GM10847 (cell line): ENCODE measurements around the gene KCNE4.

ENCODE experiments used
- POLR2A ChIP-seq: IDR thresholded peaks from 2 replicates; pipeline ENCODE4 v1.6.1; 2011; ENCODE audit not compliant: insufficient read length; ENCODE audit errors: extremely low read depth

KCNE4 gene

GRCh38 chr2:223047260-223047761 is 4.7 kb upstream of the KCNE4 start:
- no peak for TF ChIP-seq POLR2A

- TF ChIP-seq POLR2A: no peak
Observed at GRCh38 chr2:223048519-223048918, 3.5 kb upstream of the KCNE4 start.

- no peak for TF ChIP-seq POLR2A
Observed at GRCh38 chr2:223049356-223049755, 2.6 kb upstream of the KCNE4 start.

DNA sequence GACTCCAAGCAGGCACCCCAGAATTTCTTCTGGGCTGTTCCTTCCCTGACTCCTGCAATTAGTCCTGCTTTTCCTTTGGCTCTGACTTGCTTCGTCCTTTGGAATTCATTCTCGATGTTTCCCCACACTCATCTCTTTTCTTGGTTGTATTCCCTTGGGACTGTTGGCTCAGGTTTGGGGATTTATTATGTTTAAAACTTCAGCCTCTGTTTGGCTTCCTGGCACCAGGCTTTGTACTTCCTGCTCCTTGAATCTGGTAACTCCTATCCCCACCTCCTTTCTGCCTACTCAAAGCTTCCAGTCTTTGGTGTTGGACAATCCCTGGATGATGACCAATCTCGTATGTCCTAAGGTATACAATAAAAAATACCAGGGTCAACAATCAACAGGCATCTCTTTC is 1.8 kb upstream of the KCNE4 start:
- no peak for TF ChIP-seq POLR2A

GRCh38 chr2:223050900-223051504 is 988 bp upstream of the KCNE4 start:
- TF ChIP-seq POLR2A: no peak

DNA sequence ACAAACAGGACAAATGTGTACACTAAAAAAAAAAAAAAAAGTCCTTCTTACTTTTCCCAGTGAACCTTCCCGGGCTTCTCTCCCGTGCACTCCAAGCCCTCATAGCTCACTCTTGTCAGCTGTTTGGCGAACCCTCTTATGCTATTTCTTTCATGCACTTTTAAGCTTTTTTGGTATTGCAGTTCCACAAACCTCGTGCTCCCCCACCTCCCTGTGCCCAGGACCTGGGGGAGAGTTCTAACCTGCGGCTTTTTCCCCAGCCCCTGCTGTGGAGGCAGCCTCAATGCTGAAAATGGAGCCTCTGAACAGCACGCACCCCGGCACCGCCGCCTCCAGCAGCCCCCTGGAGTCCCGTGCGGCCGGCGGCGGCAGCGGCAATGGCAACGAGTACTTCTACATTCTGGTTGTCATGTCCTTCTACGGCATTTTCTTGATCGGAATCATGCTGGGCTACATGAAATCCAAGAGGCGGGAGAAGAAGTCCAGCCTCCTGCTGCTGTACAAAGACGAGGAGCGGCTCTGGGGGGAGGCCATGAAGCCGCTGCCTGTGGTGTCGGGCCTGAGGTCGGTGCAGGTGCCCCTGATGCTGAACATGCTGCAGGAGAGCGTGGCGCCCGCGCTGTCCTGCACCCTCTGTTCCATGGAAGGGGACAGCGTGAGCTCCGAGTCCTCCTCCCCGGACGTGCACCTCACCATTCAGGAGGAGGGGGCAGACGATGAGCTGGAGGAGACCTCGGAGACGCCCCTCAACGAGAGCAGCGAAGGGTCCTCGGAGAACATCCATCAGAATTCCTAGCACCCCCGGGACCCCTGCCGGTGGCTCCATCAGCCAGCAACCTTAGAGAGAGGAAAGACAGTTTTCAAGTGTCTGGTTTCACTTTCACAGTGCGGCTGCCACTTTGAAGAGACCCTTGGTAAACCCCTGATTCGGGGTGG is 826 bp downstream of the KCNE4 start:
- no peak for TF ChIP-seq POLR2A

DNA sequence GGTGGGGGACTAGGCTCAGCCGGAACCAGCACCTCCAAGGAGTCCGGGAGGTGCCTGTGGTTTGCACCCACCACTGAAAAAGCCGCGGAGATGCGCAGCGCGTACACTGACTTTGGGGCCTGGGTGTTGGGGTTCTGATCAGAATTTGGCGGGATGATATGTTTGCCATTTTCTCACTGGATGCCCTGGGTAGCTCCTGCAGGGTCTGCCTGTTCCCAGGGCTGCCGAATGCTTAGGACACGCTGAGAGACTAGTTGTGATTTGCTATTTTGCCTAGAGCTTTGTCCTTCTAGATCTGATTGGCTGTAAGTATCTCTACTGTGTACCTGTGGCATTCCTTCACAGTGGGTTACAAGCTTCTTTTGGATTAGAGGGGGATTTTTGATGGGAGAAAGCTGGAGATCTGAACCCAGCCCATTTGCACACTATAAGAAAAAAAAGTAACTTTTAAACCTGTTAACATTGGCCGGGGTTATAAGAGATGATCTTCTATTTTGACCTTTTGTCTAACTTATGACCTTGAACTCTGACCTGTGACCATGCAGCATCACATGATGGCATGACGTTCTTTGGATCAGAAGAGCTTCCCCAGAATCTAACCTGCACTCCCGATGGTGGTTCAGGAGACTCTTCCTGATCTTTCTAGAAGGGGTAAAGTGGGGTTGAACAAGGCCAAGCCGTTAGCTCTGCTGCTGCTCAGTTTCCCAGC is 1.6 kb downstream of the KCNE4 start:
- no peak for TF ChIP-seq POLR2A

DNA sequence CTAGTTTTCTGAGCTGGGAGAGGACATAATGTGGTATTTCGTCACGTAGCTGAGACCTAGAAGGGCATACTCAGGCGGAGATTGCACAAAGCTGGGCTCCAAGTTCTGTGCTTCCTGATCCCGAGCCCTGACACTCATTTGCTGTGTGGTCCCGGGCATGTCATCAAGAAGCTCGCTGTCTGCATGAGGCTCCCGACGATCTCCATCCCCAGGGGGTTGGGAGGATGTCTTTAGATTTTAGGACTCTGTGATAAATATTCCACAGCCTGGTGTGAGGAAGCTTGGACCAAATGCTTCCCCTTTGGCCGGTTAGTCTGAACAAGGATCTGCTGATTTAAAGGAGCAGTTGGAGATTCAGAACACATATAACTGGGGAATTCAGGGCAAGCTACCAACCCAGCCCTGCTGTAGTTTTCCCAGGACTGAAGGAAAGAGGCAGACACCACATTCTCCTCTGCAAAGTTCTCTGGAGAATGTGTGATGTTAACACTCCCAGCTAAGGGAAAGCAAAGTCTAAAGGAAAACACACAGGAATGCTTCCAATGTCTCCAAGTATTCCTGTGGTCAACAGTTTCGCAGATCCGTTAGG is 2.3 kb downstream of the KCNE4 start:
- no peak for TF ChIP-seq POLR2A

DNA sequence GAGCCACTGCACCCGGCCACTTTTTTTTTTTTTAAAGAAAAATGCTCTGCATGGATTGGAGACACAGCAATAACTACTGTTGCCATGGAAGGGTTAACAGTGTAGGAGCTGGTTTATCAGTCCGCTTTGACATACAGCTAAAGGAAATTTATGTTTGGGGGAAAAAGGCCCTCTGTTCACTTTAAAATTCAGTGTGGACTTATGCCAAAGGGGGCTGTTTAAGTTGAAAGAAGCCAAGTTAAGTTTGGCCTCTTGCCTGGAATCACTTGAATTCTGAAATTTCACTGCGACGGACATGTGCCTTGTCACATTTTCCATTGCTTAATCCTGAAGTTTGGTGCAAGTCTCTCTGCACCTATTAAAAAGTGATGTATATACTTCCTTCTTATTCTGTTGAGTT is 3.1 kb downstream of the KCNE4 start:
- TF ChIP-seq POLR2A: no peak

DNA sequence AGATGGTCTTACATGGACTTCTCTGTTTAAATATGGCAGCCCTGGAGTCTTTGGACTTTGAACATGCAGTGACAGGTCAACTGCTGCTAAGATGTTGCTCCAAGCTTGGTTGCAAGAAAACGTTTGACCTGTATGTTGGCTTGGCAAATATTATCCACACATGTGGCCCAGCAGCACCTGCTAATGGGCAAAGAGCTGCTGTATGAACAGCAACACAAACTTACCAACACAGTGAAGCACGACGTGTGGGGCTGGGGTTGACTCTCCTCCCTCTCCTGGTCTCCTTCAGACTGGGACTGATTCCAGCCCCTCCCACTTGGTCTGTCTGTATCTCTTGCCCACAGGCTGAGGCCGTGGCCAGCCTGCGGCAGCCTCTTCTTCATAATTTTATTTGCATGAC is 3.8 kb downstream of the KCNE4 start:
- TF ChIP-seq POLR2A: no peak

GRCh38 chr2:223056701-223057418 is 4.9 kb downstream of the KCNE4 start:
- no peak for TF ChIP-seq POLR2A

DNA sequence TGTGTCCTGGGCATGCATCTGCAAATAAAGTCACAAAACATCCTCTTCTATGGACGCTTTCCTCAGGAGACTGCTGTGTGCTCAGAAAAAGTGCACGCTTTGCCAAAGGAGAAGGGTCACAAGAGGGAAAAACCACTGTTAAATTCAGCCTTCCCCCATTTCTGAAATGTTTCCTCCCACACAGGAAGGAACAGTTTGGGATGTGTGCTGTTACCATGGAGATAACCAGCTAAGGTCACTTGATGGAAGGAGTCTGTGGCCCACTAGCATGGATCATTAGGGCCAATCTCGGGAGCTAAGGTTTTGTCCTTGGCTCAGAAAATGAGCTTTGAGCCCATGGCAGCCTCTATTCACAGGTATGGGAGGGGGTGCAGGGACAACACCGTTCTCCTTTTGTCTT is 5.6 kb downstream of the KCNE4 start:
- no peak for TF ChIP-seq POLR2A

- no peak for TF ChIP-seq POLR2A
Observed at GRCh38 chr2:223058952-223059716, 7.1 kb downstream of the KCNE4 start.

- TF ChIP-seq POLR2A: no peak
Observed at GRCh38 chr2:223060201-223060825, 8.3 kb downstream of the KCNE4 start.

DNA sequence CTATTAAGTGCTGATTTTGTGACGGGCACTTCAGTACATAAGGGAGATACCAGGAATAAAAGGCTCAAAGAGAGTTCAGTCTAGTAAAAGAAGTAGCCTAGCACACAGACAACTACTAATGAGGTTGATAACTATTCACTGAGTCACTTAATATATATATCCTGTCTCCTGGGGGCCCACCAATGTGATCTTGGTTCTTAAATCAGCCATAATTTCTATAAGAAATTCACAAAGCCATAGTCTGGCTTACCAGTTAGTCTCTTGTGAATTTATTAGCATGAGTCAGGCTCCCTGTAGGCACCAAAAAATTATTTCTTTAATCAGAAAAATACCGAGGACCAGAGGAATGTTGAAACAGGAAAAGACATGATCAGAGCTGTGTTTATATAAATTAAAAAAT is 10.4 kb downstream of the KCNE4 start:
- TF ChIP-seq POLR2A: no peak
